Inflammatory macrophage treated with lipopolysaccharide for 1 hour (primary cell): ENCODE results near the gene C11orf42.

ENCODE experiments used
- DNase-seq, 2 donors: peaks; one replicate each; pipeline ENCODE4 v3.0.0-alpha.2; 2020 to 2022

C11orf42 gene

DNA sequence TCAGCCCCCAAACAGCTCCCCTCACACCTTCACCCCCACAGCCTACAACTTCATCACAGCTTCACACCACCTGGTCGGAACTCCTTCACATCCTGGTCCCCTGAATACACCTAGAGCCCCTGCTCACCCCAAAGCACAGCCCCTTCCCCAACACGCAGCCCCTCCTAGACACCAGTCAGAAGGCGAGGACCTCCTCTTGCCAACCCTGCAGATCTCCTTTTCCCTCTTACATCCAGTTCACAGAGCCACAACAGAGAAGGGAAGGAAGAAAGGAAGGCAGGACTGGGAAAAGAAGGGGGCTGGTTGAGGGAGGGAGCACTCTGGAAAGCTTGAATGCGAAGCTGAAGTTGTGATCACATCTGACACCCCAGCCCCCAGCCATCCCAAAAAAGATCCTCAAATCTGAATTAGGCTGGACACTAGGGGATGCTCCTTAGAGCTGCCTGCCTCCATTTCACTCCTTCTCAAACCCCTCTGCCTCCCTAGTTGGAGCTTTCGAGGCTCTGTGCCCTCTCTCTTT, 54.9 kb downstream of the C11orf42 start:
- DNase-seq, result no peak
